ENCODE measurements around the gene SLX4IP. TPM values are rescaled to one million over a fixed set of nuclear protein-coding genes. Genes with fewer than 3 reads are reported as not detected.

The SLX4IP gene
- total and polyA plus RNA-seq, 2 of the 13 experiments (the other 11 are each of a cell fraction or from before 2014, with no cell fraction given) = 3.6 to 7.3 TPM

GRCh38 chr20:10633718-10634117 is 198.6 kb downstream of the SLX4IP start:
- DNase-seq (ENCODE audit: low spot score) = no peak
- in situ Hi-C loops (cut with HindIII; ENCODE audit: extremely low pct_ligation_motif_present, low pct_unique_long_range_greater_than_20kb) (no loop called here), intact Hi-C loops (cut with micrococcal nuclease; ENCODE audit: unreplicated experiment) (loop anchor here (10.0 kb wide), 1 partner anchor 199 kb away; the partner anchor contains the start of genes MKKS and SLX4IP)
- H2AFZ ChIP-seq (ENCODE audit: low read length) = no peak overlapping the region
- ChIA-PET POLR2A (no interaction called here), CTCF (ENCODE audit: low intra/inter-chr PET ratio, low total read pairs) (interaction anchor here (1.9 kb wide), 1 partner anchor 81 kb away, joined by 6 read pairs; no protein-coding TSS in a partner anchor)
- H3K9ac ChIP-seq (ENCODE audit: insufficient read depth, low read depth, low read length) = no peak overlapping the region
- TF ChIP-seq GZF1 (CRISPR knock-in tag; IDR thresholded peaks at IDR 0.05) (no peak), NBN (conservative IDR thresholded peaks at IDR 0.05) (no peak), ZNF431 (CRISPR knock-in tag; IDR thresholded peaks at IDR 0.05; ENCODE audit: borderline replicate concordance, low read depth) (no peak), MXD3 (CRISPR knock-in tag; IDR thresholded peaks at IDR 0.05) (no peak), ARNT (IDR thresholded peaks at IDR 0.05) (no peak), RFXAP (CRISPR knock-in tag; IDR thresholded peaks at IDR 0.05; ENCODE audit: borderline replicate concordance) (no peak), FIP1L1 (IDR thresholded peaks at IDR 0.05; ENCODE audit: borderline replicate concordance, insufficient read depth, low read depth, low read length) (no peak), ZNF672 (CRISPR knock-in tag; IDR thresholded peaks at IDR 0.05) (no peak), GPN1 (CRISPR knock-in tag; IDR thresholded peaks at IDR 0.05; ENCODE audit: borderline replicate concordance) (no peak), ZNF709 (CRISPR knock-in tag; IDR thresholded peaks at IDR 0.05) (no peak), ZNF652 (CRISPR knock-in tag; IDR thresholded peaks at IDR 0.05; ENCODE audit: borderline replicate concordance, low read depth) (no peak), TGIF2 (CRISPR knock-in tag; IDR thresholded peaks at IDR 0.05) (no peak), TEAD2 (CRISPR knock-in tag; IDR thresholded peaks at IDR 0.05) (no peak), SNAPC4 (CRISPR knock-in tag; IDR thresholded peaks at IDR 0.05) (no peak)
- no peak for FAIRE-seq
- no peak overlapping the region for H3K27ac ChIP-seq (ENCODE audit: extremely low read length, insufficient read depth, low read length)
- 96% methylated on average over 5 of the region's 5 CpGs for WGBS (ENCODE audit: low lambda C conversion rate)
- no peaks in the 10 kb centered on the region for H3K9me3 ChIP-seq (ENCODE audit: low read length)
- BruUV-seq (replicated peaks) = no TSS peak
- H4K20me1 ChIP-seq (ENCODE audit: insufficient read depth, low read length) = no peaks in the 10 kb centered on the region
- H3K79me2 ChIP-seq (ENCODE audit: insufficient read depth, low read length) = no peaks in the 10 kb centered on the region
- H3K4me1 ChIP-seq (ENCODE audit: insufficient read depth, low read length) = no peaks in the 10 kb centered on the region
- no peak overlapping the region for H3K4me2 ChIP-seq (ENCODE audit: low read depth, low read length)
- H3K4me3 ChIP-seq (replicated peaks in 1 of 3; ENCODE audit: insufficient read depth in 1 of 3, low read depth in 2 of 3, low read length in 3 of 3) = no peak overlapping the region
- ATAC-seq = no peak
- peaks cover 3 to 7% of the 10 kb centered on the region in 2 experiments; a peak in 4 of 5 replicates for H3K36me3 ChIP-seq (replicated peaks in 1 of 2; ENCODE audit: control insufficient read depth in 1 of 2, insufficient read depth in 2 of 2, low read length in 2 of 2)
- H3K27me3 ChIP-seq (ENCODE audit: control insufficient read depth in 1 of 2, insufficient read depth in 2 of 2, low read length in 2 of 2) = no peaks in the 10 kb centered on the region
